Loucy (cell line): ENCODE data around the gene PADI6.

ENCODE experiments used
- CTCF ChIP-seq: fragments of 200-600 bp; sonication (generic); conservative IDR thresholded peaks from 2 replicates; pipeline ENCODE4 v1.5.1; 2014; ENCODE audit warnings: mild to moderate bottlenecking, antibody characterized with exemption, low read length
- EZH2phosphoT487 ChIP-seq: fragments of 200-600 bp; IDR thresholded peaks from 2 replicates; pipeline ENCODE4 v1.6.1; 2018; ENCODE audit warnings: antibody characterized with exemption, mild to moderate bottlenecking, moderate library complexity, borderline replicate concordance

GRCh38 chr1:17381161-17381560, 9.2 kb downstream of the PADI6 start:
- no peak for TF ChIP-seq CTCF
- no peak for TF ChIP-seq EZH2phosphoT487
